IMR-90 (cell line): ENCODE results near the gene TSACC. TPM values are rescaled to one million over a fixed set of nuclear protein-coding genes. Genes with fewer than 3 reads are reported as not detected.

ENCODE experiments used
- ATAC-seq: fragments of 200-7000 bp; cut with Tn5 transposase; 2 replicates; pipeline ENCODE4 v1.9.1; 2020; ENCODE audit warnings: low read depth, mild to moderate bottlenecking, moderate library complexity
- BruUV-seq: library from RNA; stranded (reverse); fragments of 400-500 nt; replicated peaks from 2 replicates; lab custom pipeline; 2021; lab: Mats Ljungman, UMichigan
- CTCF ChIA-PET: fragments of 300-600 bp; formaldehyde crosslinking; extraction: SDS; loops from one replicate; lab custom pipeline; 2021; ENCODE audit warnings: antibody characterized with exemption; lab: Yijun Ruan, JAX
- POLR2A ChIA-PET: fragments of 300-600 bp; sonication (Branson Sonifier 250); formaldehyde crosslinking; loops from one replicate; lab custom pipeline; 2022; ENCODE audit warnings: antibody characterized with exemption; ENCODE audit not compliant: unreplicated experiment; lab: Charles Lee
- DNase-seq: peaks from one replicate; pipeline ENCODE4 v3.0.0; 2013
- H2AFZ ChIP-seq: replicated peaks from 2 replicates; pipeline ENCODE3; 2013; ENCODE audit warnings: low read length, mild to moderate bottlenecking; ENCODE audit not compliant: poor library complexity
- H2AK5ac ChIP-seq: 2 replicates; pipeline ENCODE4 v1.6.1; 2013; ENCODE audit warnings: low read depth, low read length, inconsistent platforms
- H2AK9ac ChIP-seq: replicated peaks from 2 replicates; pipeline ENCODE3; 2013; ENCODE audit warnings: mild to moderate bottlenecking, low read depth, low read length, moderate library complexity; ENCODE audit not compliant: poor library complexity
- H2BK120ac ChIP-seq: 2 replicates; pipeline ENCODE4 v1.6.1; 2013; ENCODE audit warnings: low read depth, low read length, inconsistent platforms
- H2BK15ac ChIP-seq: 3 replicates; pipeline ENCODE4 v1.6.1; 2013; ENCODE audit warnings: low read depth, low read length, inconsistent platforms
- H2BK20ac ChIP-seq: 2 replicates; pipeline ENCODE4 v1.6.1; 2013; ENCODE audit warnings: low read depth, mild to moderate bottlenecking, inconsistent platforms, low read length, moderate library complexity
- H2BK5ac ChIP-seq: 2 replicates; pipeline ENCODE4 v1.6.1; 2013; ENCODE audit warnings: mild to moderate bottlenecking, low read depth, low read length, inconsistent platforms; ENCODE audit not compliant: poor library complexity, severe bottlenecking
- H3K14ac ChIP-seq: replicated peaks from 2 replicates; pipeline ENCODE4 v1.6.1; 2013; ENCODE audit warnings: low read depth, low read length, inconsistent platforms
- H3K18ac ChIP-seq: 2 replicates; pipeline ENCODE4 v1.6.1; 2013; ENCODE audit warnings: low read depth, low read length, control low read depth
- H3K23ac ChIP-seq: 2 replicates; pipeline ENCODE4 v1.6.1; 2013; ENCODE audit warnings: low read depth, low read length, inconsistent platforms
- H3K27ac ChIP-seq: 2 replicates; pipeline ENCODE4 v1.5.1; 2013; ENCODE audit warnings: mild to moderate bottlenecking, control low read depth, low read length; ENCODE audit not compliant: insufficient read depth
- H3K27me3 ChIP-seq: 2 replicates; pipeline ENCODE4 v1.6.1; 2013; ENCODE audit warnings: low read length; ENCODE audit not compliant: control insufficient read depth, insufficient read depth
- H3K36me3 ChIP-seq: 2 replicates; pipeline ENCODE4 v1.6.1; 2013; ENCODE audit warnings: low read length, mixed read lengths; ENCODE audit not compliant: control insufficient read depth, insufficient read depth
- H3K4ac ChIP-seq: 2 replicates; pipeline ENCODE4 v1.6.1; 2013; ENCODE audit warnings: low read depth, low read length, inconsistent platforms
- H3K4me1 ChIP-seq: 2 replicates; pipeline ENCODE4 v1.6.1; 2013; ENCODE audit warnings: low read length, mixed read lengths; ENCODE audit not compliant: control insufficient read depth, insufficient read depth
- H3K4me2 ChIP-seq: 2 replicates; pipeline ENCODE4 v1.6.1; 2013; ENCODE audit warnings: low read depth, mild to moderate bottlenecking, control low read depth, low read length, moderate library complexity
- H3K4me3 ChIP-seq: 2 replicates; pipeline ENCODE4 v1.5.1; 2013; ENCODE audit warnings: low read depth, mild to moderate bottlenecking, control low read depth, low read length, moderate library complexity; ENCODE audit not compliant: insufficient read depth
- H3K56ac ChIP-seq: 2 replicates; pipeline ENCODE4 v1.6.1; 2013; ENCODE audit warnings: low read length, inconsistent platforms; ENCODE audit not compliant: insufficient read depth; ENCODE audit errors: extremely low read depth
- H3K79me1 ChIP-seq, 2 experiments: 2 replicates each; pipeline ENCODE4 v1.6.1; 2013; ENCODE audit warnings: low read length in 2 of 2, inconsistent platforms in 1 of 2, low read depth in 1 of 2
- H3K9ac ChIP-seq: 2 replicates; pipeline ENCODE4 v1.6.1; 2013; ENCODE audit warnings: low read depth, low read length, control low read depth
- H3K9me1 ChIP-seq: 2 replicates; pipeline ENCODE4 v1.6.1; 2013; ENCODE audit warnings: low read length, inconsistent platforms; ENCODE audit not compliant: insufficient read depth
- H3K9me3 ChIP-seq: 2 replicates; pipeline ENCODE4 v1.6.1; 2013; ENCODE audit warnings: low read length; ENCODE audit not compliant: control insufficient read depth, insufficient read depth
- H4K20me1 ChIP-seq: 2 replicates; pipeline ENCODE4 v1.6.1; 2013; ENCODE audit warnings: low read length, inconsistent platforms; ENCODE audit not compliant: insufficient read depth
- H4K5ac ChIP-seq: 2 replicates; pipeline ENCODE4 v1.6.1; 2013; ENCODE audit warnings: mild to moderate bottlenecking, low read depth, low read length, control low read depth
- H4K8ac ChIP-seq, 2 experiments: 2 replicates each; pipeline ENCODE4 v1.6.1; 2013; ENCODE audit warnings: low read depth in 2 of 2, low read length in 2 of 2, control low read depth in 1 of 2, inconsistent platforms in 1 of 2
- H4K91ac ChIP-seq: 2 replicates; pipeline ENCODE4 v1.6.1; 2013; ENCODE audit warnings: low read depth, low read length, inconsistent platforms; ENCODE audit not compliant: insufficient read depth
- BHLHE40 ChIP-seq: fragments of 150-350 bp; IDR thresholded peaks from 2 replicates; pipeline ENCODE4 v1.6.1; 2016; ENCODE audit warnings: mild to moderate bottlenecking, low read depth, low read length
- CEBPB ChIP-seq: IDR thresholded peaks from 2 replicates; pipeline ENCODE4 v1.6.1; 2012; ENCODE audit warnings: low read depth, low read length, improper control_type of control experiment
- CHD1 ChIP-seq: IDR thresholded peaks from 2 replicates; pipeline ENCODE4 v1.6.1; 2012; ENCODE audit warnings: low read depth, low read length, improper control_type of control experiment
- CTCF ChIP-seq: conservative IDR thresholded peaks from 2 replicates; pipeline ENCODE4 v1.5.1; 2012; ENCODE audit warnings: mild to moderate bottlenecking, low read depth, low read length, improper control_type of control experiment
- ELK1 ChIP-seq: fragments of 150-350 bp; IDR thresholded peaks from 2 replicates; pipeline ENCODE4 v1.6.1; 2016; ENCODE audit warnings: low read depth, mild to moderate bottlenecking, low read length, moderate library complexity, borderline replicate concordance
- FOS ChIP-seq: fragments of 150-350 bp; IDR thresholded peaks from 2 replicates; pipeline ENCODE4 v1.6.1; 2016; ENCODE audit warnings: low read depth, low read length
- MAFK ChIP-seq: IDR thresholded peaks from 2 replicates; pipeline ENCODE4 v1.6.1; 2012; ENCODE audit warnings: low read depth, low read length, improper control_type of control experiment
- MAZ ChIP-seq: IDR thresholded peaks from 2 replicates; pipeline ENCODE4 v1.6.1; 2012; ENCODE audit warnings: low read depth, mild to moderate bottlenecking, low read length, improper control_type of control experiment, moderate library complexity, borderline replicate concordance
- MXI1 ChIP-seq: IDR thresholded peaks from 2 replicates; pipeline ENCODE4 v1.6.1; 2012; ENCODE audit warnings: low read depth, mild to moderate bottlenecking, low read length, moderate library complexity, borderline replicate concordance
- NFE2L2 ChIP-seq: fragments of 150-350 bp; IDR thresholded peaks from 2 replicates; pipeline ENCODE4 v1.6.1; 2016; ENCODE audit warnings: low read depth, mild to moderate bottlenecking, low read length
- POLR2A ChIP-seq: IDR thresholded peaks from 2 replicates; pipeline ENCODE4 v1.6.1; 2012; ENCODE audit warnings: mild to moderate bottlenecking, low read depth, low read length
- RAD21 ChIP-seq: IDR thresholded peaks from 2 replicates; pipeline ENCODE4 v1.6.1; 2012; ENCODE audit warnings: low read length, improper control_type of control experiment
- RCOR1 ChIP-seq: IDR thresholded peaks from 2 replicates; pipeline ENCODE4 v1.6.1; 2012; ENCODE audit warnings: mild to moderate bottlenecking, low read length, improper control_type of control experiment; ENCODE audit not compliant: insufficient replicate concordance
- RFX5 ChIP-seq: IDR thresholded peaks from 2 replicates; pipeline ENCODE4 v1.8.0; 2012; ENCODE audit warnings: low read depth, mild to moderate bottlenecking, low read length, moderate library complexity
- SMC3 ChIP-seq: fragments of 150-350 bp; IDR thresholded peaks from 2 replicates; pipeline ENCODE4 v1.6.1; 2016; ENCODE audit warnings: low read depth, mild to moderate bottlenecking, antibody characterized with exemption, low read length, moderate library complexity
- USF2 ChIP-seq: fragments of 150-350 bp; IDR thresholded peaks from 2 replicates; pipeline ENCODE4 v1.6.1; 2017; ENCODE audit warnings: mild to moderate bottlenecking, antibody characterized with exemption, low read length, low read depth
- WGBS, 2 experiments: methylation state at CpG; one replicate each; pipeline versions ENCODE4 v1.1.5 to v1.1.7; 2013; ENCODE audit warnings: missing lambda C conversion rate in 2 of 2; ENCODE audit not compliant: insufficient read length in 1 of 2; ENCODE audit errors: extremely low coverage in 2 of 2; 5-methylcytosine and 5-hydroxymethylcytosine counted together
- dilution Hi-C: fragments of 300-500 bp; cut with HindIII; formaldehyde crosslinking; loops from one replicate; pipeline ENCODE4 v1.14.3; 2018; ENCODE audit warnings: low sequenced_read_pairs; ENCODE audit not compliant: unreplicated experiment
- in situ Hi-C: fragments of 300-500 bp; cut with MboI; formaldehyde crosslinking; loops from 3 replicates; pipeline ENCODE4 v1.14.3; 2019; ENCODE audit warnings: low sequenced_read_pairs, inconsistent platforms, mixed read lengths
- intact Hi-C: fragments of 100-400 bp; cut with micrococcal nuclease; formaldehyde crosslinking; loops from 2 replicates; pipeline ENCODE4 v1.10.0; 2022
- polyA plus RNA-seq, 3 experiments: library from polyadenylated mRNA; depleted of rRNA; stranded (reverse); fragments of >200 nt; gene quantifications; 2 replicates each; pipeline ENCODE4 v1.2.3, GENCODE V29; 2012; ENCODE audit warnings: low replicate concordance in 1 of 3
- total RNA-seq: library from RNA; depleted of rRNA; stranded (reverse); fragments of >200 nt; gene quantifications from 2 replicates; pipeline ENCODE4 v1.2.3, GENCODE V29; 2012

Gene TSACC
- total and polyA plus RNA-seq, 2 of the 4 experiments (the other 2 are of a cell fraction), result 0.75 TPM; not detected in 1

DNA sequence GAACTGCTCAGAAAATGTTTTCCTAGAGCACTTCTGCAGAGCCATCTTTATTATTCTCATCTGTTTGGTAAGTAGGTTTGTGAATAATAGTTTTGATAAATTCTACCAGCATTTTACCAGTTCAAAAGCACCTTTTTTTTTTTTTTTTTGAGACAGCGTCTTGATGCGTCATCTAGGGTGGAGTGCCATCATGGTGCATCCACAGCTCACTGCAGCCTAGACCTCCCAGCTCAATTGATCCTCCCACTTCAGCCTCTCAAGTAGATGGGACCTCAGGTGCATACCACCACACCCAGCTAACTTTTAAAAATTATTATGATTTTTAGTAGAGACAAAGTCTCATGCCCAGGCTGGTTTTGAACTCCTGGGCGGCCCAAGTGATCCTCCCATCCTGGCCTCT lies 20.9 kb downstream of the TSACC start:
- H3K79me1 ChIP-seq, result no peaks in the 10 kb centered on the region
- ChIA-PET CTCF (interaction anchor here (0.6 to 0.8 kb wide), 3 partner anchors 27 to 190 kb away, joined by 3 to 6 read pairs (median 5); no protein-coding TSS in a partner anchor), POLR2A (interaction anchor here (0.7 kb wide), 1 partner anchor 113 kb away, joined by 9 read pairs; no protein-coding TSS in a partner anchor)
- H3K23ac ChIP-seq, result no peak overlapping the region
- no peaks in the 10 kb centered on the region; the same call in 1 of the 2 replicates for H4K20me1 ChIP-seq
- TF ChIP-seq CTCF, result no peak
- no peak for TF ChIP-seq NFE2L2
- no peak for TF ChIP-seq SMC3
- no peak for TF ChIP-seq BHLHE40
- TF ChIP-seq MAFK, result no peak
- no peak for TF ChIP-seq RCOR1
- TF ChIP-seq MAZ, result no peak
- no peak for TF ChIP-seq FOS
- TF ChIP-seq CEBPB, result no peak
- TF ChIP-seq USF2, result no peak
- no peak for TF ChIP-seq ELK1
- no peak for TF ChIP-seq POLR2A
- no peak for TF ChIP-seq CHD1
- TF ChIP-seq MXI1, result no peak
- no peak for TF ChIP-seq RFX5
- TF ChIP-seq RAD21, result no peak
- 60% methylated on average over 1 of the region's 3 CpGs; no CpG with 5 or more reads in 1 of the 2 experiments for WGBS, 2 experiments
- no peak overlapping the region for H2AK9ac ChIP-seq
- H2BK20ac ChIP-seq, result no peak overlapping the region
- H2AK5ac ChIP-seq, result no peak overlapping the region
- H3K4me3 ChIP-seq, result no peak overlapping the region
- no peaks in the 10 kb centered on the region for H3K4me1 ChIP-seq
- no peak overlapping the region for H4K8ac ChIP-seq
- peaks cover 51% of the 10 kb centered on the region for H3K27me3 ChIP-seq
- H2BK15ac ChIP-seq, result no peak overlapping the region
- in situ Hi-C loops (no loop called here), intact Hi-C loops (no loop called here), dilution Hi-C loops (no loop called here)
- BruUV-seq, result no TSS peak
- no peak overlapping the region for H2AFZ ChIP-seq
- no peak overlapping the region for H3K18ac ChIP-seq
- no peak overlapping the region for H3K14ac ChIP-seq
- no peak overlapping the region for H4K5ac ChIP-seq
- H3K27ac ChIP-seq, result no peak overlapping the region
- no peak overlapping the region for H2BK120ac ChIP-seq
- ATAC-seq (no peak), DNase-seq (no peak)
- H3K9me1 ChIP-seq, result no peaks in the 10 kb centered on the region
- no peak overlapping the region for H3K56ac ChIP-seq
- H4K91ac ChIP-seq, result no peak overlapping the region
- H3K36me3 ChIP-seq, result no peaks in the 10 kb centered on the region
- no peak overlapping the region for H3K4me2 ChIP-seq
- no peak overlapping the region for H2BK5ac ChIP-seq
- H3K9ac ChIP-seq, result no peak overlapping the region
- H3K9me3 ChIP-seq, result no peaks in the 10 kb centered on the region; the same call in 1 of the 2 replicates
- no peak overlapping the region for H3K4ac ChIP-seq
